Kidney (tissue), 14 donors: Measurements from ENCODE around the gene C1orf74. TPM values are rescaled to one million over a fixed set of nuclear protein-coding genes. Genes with fewer than 3 reads are reported as not detected.

Experiments used
- DNase-seq, 5 donors: peaks; one replicate each; pipeline ENCODE4 v3.0.0-alpha.2; 2013 to 2020
- FAIRE-seq: peaks from 2 replicates; lab custom pipeline; 2012; peaks lifted over from hg19 to GRCh38; lab: Jason Lieb, UNC
- H3K27ac ChIP-seq, 2 donors: one replicate each; pipeline ENCODE4 v1.7.0; 2013; ENCODE audit warnings: low read depth in 2 of 2, low read length in 2 of 2, inconsistent platforms in 1 of 2
- H3K27me3 ChIP-seq: one replicate; pipeline ENCODE4 v1.7.1; 2013; ENCODE audit warnings: low read length, inconsistent platforms; ENCODE audit not compliant: control insufficient read depth, insufficient read depth
- H3K36me3 ChIP-seq, 3 donors: one replicate each; pipeline versions ENCODE4 v1.7.0 to v1.7.1; 2013; ENCODE audit warnings: low read length in 3 of 3, control low read depth in 1 of 3, inconsistent platforms in 1 of 3; ENCODE audit not compliant: insufficient read depth in 3 of 3, control insufficient read depth in 2 of 3
- H3K4me1 ChIP-seq, 3 donors: one replicate each; pipeline versions ENCODE4 v1.7.0 to v1.7.1; 2013; ENCODE audit warnings: low read length in 3 of 3, inconsistent platforms in 1 of 3, low read depth in 1 of 3; ENCODE audit not compliant: control insufficient read depth in 2 of 3, insufficient read depth in 2 of 3
- H3K4me3 ChIP-seq, 3 donors: one replicate each; pipeline versions ENCODE4 v1.7.0 to v1.8.1; 2013; ENCODE audit warnings: low read length in 3 of 3, control low read depth in 1 of 3, inconsistent platforms in 1 of 3
- H3K9ac ChIP-seq, 3 donors: one replicate each; pipeline versions ENCODE4 v1.7.0 to v1.7.1; 2013; ENCODE audit warnings: low read length in 3 of 3, control low read depth in 1 of 3, inconsistent platforms in 1 of 3
- H3K9me3 ChIP-seq, 3 donors: one replicate each; pipeline versions ENCODE4 v1.7.0 to v1.7.1; 2013; ENCODE audit warnings: low read length in 3 of 3, control low read depth in 1 of 3, inconsistent platforms in 1 of 3; ENCODE audit not compliant: control insufficient read depth in 2 of 3, insufficient read depth in 1 of 3
- intact Hi-C: fragments of 100-400 bp; cut with DNase I; formaldehyde crosslinking; loops from one replicate; pipeline ENCODE4 v1.11.1; 2022
- polyA plus RNA-seq: library from polyadenylated mRNA; stranded (reverse); fragments of 350-450 nt; fragmentation: Illumina TruSeq; extraction: RNeasy Lipid Tissue Mini Kit (QIAGEN cat#74804); gene quantifications from one replicate; pipeline ENCODE4 v1.2.3, GENCODE V29; 2014; ENCODE audit warnings: low read depth, low replicate concordance; ENCODE audit not compliant: insufficient read depth
- total RNA-seq: library from RNA; stranded (reverse); fragmentation: NEBNext Ultra II Directional; extraction: Animal tissue kit (Norgen Biotek cat#: 25700); gene quantifications from one replicate; pipeline ENCODE4 v1.2.1, GENCODE V29; 2021
- TF ChIP-seq, protein P1 (sequence below): IDR thresholded peaks from 3 replicates; pipeline ENCODE4 v1.5.1; 2012; ENCODE audit warnings: mild to moderate bottlenecking, moderate library complexity, borderline replicate concordance; ENCODE audit not compliant: insufficient read depth; ENCODE audit errors: extremely low read depth
- donor health status: control.
- donor health status: control.
- donor health status: control.
- donor health status: control.
- donor health status: control.
- donor health status: DM: yes; HTN: yes; CAD: no.
- donor health status: Normal renal cell carcinoma (clear cell type).

Gene C1orf74
- total and polyA plus RNA-seq, 2 donors from 2014 or later = 2.5 TPM

- H3K36me3 ChIP-seq = no peaks in the 10 kb centered on the region
These were observed 8.7 kb downstream of the C1orf74 start for GRCh38 chr1:209775678-209776077.

DNA sequence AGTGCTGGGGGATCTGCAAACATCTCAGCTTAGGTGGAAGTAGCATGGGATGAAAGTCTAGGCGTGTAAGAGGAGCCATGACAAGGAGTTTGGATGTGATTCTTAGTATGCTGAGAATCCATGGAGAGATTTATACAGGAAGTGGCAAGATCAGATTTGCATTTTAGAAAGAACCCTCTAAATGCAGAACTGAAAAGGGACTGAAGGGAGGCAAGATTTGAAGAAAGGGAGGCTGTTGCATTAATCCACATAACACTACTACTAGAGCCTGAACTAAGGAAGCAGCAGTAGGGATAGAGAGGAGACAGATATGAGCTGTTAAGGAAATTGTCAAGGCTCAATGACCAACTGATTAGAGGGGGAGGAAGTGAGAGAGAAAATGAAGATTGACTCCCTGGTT is 9.8 kb downstream of the C1orf74 start:
- no peak overlapping the region for H3K9ac ChIP-seq
- TF ChIP-seq, protein P1, sequence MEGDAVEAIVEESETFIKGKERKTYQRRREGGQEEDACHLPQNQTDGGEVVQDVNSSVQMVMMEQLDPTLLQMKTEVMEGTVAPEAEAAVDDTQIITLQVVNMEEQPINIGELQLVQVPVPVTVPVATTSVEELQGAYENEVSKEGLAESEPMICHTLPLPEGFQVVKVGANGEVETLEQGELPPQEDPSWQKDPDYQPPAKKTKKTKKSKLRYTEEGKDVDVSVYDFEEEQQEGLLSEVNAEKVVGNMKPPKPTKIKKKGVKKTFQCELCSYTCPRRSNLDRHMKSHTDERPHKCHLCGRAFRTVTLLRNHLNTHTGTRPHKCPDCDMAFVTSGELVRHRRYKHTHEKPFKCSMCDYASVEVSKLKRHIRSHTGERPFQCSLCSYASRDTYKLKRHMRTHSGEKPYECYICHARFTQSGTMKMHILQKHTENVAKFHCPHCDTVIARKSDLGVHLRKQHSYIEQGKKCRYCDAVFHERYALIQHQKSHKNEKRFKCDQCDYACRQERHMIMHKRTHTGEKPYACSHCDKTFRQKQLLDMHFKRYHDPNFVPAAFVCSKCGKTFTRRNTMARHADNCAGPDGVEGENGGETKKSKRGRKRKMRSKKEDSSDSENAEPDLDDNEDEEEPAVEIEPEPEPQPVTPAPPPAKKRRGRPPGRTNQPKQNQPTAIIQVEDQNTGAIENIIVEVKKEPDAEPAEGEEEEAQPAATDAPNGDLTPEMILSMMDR = no peak
- intact Hi-C loops = no loop called here
- H3K4me3 ChIP-seq = no peak overlapping the region
- H3K27ac ChIP-seq = no peak overlapping the region
- no peaks in the 10 kb centered on the region for H3K36me3 ChIP-seq
- H3K4me1 ChIP-seq = peaks cover 0 to 12% (median 3%) of the 10 kb centered on the region in 3 donors
- H3K9me3 ChIP-seq = no peaks in the 10 kb centered on the region
- no peaks in the 10 kb centered on the region for H3K27me3 ChIP-seq
- no peak for DNase-seq
- FAIRE-seq = no peak

More at GRCh38 chr1:209775678-209776077, 8.7 kb downstream of the C1orf74 start:
- no peaks in the 10 kb centered on the region for H3K27me3 ChIP-seq
- peaks cover 3 to 9% (median 7%) of the 10 kb centered on the region in 3 donors for H3K4me1 ChIP-seq
- FAIRE-seq = no peak
- H3K9me3 ChIP-seq = no peaks in the 10 kb centered on the region
- no peak for DNase-seq
- TF ChIP-seq, protein P1 = no peak
- H3K27ac ChIP-seq = no peak overlapping the region
- H3K4me3 ChIP-seq = no peak overlapping the region
- intact Hi-C loops = no loop called here
- no peak overlapping the region for H3K9ac ChIP-seq

DNA sequence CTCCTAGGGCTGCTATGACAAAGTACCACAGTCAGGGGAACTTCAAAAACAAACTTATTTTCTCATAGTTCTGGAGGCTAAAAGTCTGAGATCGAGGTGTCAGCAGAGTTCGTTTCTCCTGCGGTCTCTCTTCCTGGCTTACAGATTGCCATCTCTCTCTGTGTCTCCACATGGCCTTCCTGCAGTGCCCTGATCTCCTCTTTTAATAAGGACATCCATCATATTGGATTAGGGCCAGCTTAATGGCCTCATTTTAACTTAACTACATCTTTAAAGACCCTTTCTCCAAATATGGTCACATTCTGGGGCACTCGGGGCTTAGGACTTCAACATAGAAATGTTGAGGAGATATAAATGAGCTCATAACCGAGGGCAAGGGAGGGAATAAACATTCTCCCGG is 12.2 kb downstream of the C1orf74 start:
- no peaks in the 10 kb centered on the region for H3K27me3 ChIP-seq
- TF ChIP-seq, protein P1 = no peak
- intact Hi-C loops = no loop called here
- H3K36me3 ChIP-seq = no peaks in the 10 kb centered on the region
- DNase-seq (no peak), FAIRE-seq (no peak)
- no peak overlapping the region for H3K27ac ChIP-seq
- H3K4me3 ChIP-seq = no peak overlapping the region
- H3K9ac ChIP-seq = no peak overlapping the region
- no peaks in the 10 kb centered on the region for H3K9me3 ChIP-seq
- peaks cover 3 to 14% (median 5%) of the 10 kb centered on the region in 3 donors for H3K4me1 ChIP-seq
